IMR-90 (cell line): Measurements from ENCODE around the gene SF3A1. TPM values are rescaled to one million over a fixed set of nuclear protein-coding genes. Genes with fewer than 3 reads are reported as not detected.

Experiments used
- ATAC-seq: fragments of 200-7000 bp; cut with Tn5 transposase; 2 replicates; pipeline ENCODE4 v1.9.1; 2020; ENCODE audit warnings: low read depth, mild to moderate bottlenecking, moderate library complexity
- BruUV-seq: library from RNA; stranded (reverse); fragments of 400-500 nt; replicated peaks from 2 replicates; lab custom pipeline; 2021; lab: Mats Ljungman, UMichigan
- CTCF ChIA-PET: fragments of 300-600 bp; formaldehyde crosslinking; extraction: SDS; loops from one replicate; lab custom pipeline; 2021; ENCODE audit warnings: antibody characterized with exemption; lab: Yijun Ruan, JAX
- POLR2A ChIA-PET: fragments of 300-600 bp; sonication (Branson Sonifier 250); formaldehyde crosslinking; loops from one replicate; lab custom pipeline; 2022; ENCODE audit warnings: antibody characterized with exemption; ENCODE audit not compliant: unreplicated experiment; lab: Charles Lee
- DNase-seq: peaks from one replicate; pipeline ENCODE4 v3.0.0; 2013
- H2AFZ ChIP-seq: replicated peaks from 2 replicates; pipeline ENCODE3; 2013; ENCODE audit warnings: low read length, mild to moderate bottlenecking; ENCODE audit not compliant: poor library complexity
- H2AK5ac ChIP-seq: 2 replicates; pipeline ENCODE4 v1.6.1; 2013; ENCODE audit warnings: low read depth, low read length, inconsistent platforms
- H2AK9ac ChIP-seq: replicated peaks from 2 replicates; pipeline ENCODE3; 2013; ENCODE audit warnings: mild to moderate bottlenecking, low read depth, low read length, moderate library complexity; ENCODE audit not compliant: poor library complexity
- H2BK120ac ChIP-seq: 2 replicates; pipeline ENCODE4 v1.6.1; 2013; ENCODE audit warnings: low read depth, low read length, inconsistent platforms
- H2BK15ac ChIP-seq: 3 replicates; pipeline ENCODE4 v1.6.1; 2013; ENCODE audit warnings: low read depth, low read length, inconsistent platforms
- H2BK20ac ChIP-seq: 2 replicates; pipeline ENCODE4 v1.6.1; 2013; ENCODE audit warnings: low read depth, mild to moderate bottlenecking, inconsistent platforms, low read length, moderate library complexity
- H2BK5ac ChIP-seq: 2 replicates; pipeline ENCODE4 v1.6.1; 2013; ENCODE audit warnings: mild to moderate bottlenecking, low read depth, low read length, inconsistent platforms; ENCODE audit not compliant: poor library complexity, severe bottlenecking
- H3K14ac ChIP-seq: replicated peaks from 2 replicates; pipeline ENCODE4 v1.6.1; 2013; ENCODE audit warnings: low read depth, low read length, inconsistent platforms
- H3K18ac ChIP-seq: 2 replicates; pipeline ENCODE4 v1.6.1; 2013; ENCODE audit warnings: low read depth, low read length, control low read depth
- H3K23ac ChIP-seq: 2 replicates; pipeline ENCODE4 v1.6.1; 2013; ENCODE audit warnings: low read depth, low read length, inconsistent platforms
- H3K27ac ChIP-seq: 2 replicates; pipeline ENCODE4 v1.5.1; 2013; ENCODE audit warnings: mild to moderate bottlenecking, control low read depth, low read length; ENCODE audit not compliant: insufficient read depth
- H3K27me3 ChIP-seq: 2 replicates; pipeline ENCODE4 v1.6.1; 2013; ENCODE audit warnings: low read length; ENCODE audit not compliant: control insufficient read depth, insufficient read depth
- H3K36me3 ChIP-seq: 2 replicates; pipeline ENCODE4 v1.6.1; 2013; ENCODE audit warnings: low read length, mixed read lengths; ENCODE audit not compliant: control insufficient read depth, insufficient read depth
- H3K4ac ChIP-seq: 2 replicates; pipeline ENCODE4 v1.6.1; 2013; ENCODE audit warnings: low read depth, low read length, inconsistent platforms
- H3K4me1 ChIP-seq: 2 replicates; pipeline ENCODE4 v1.6.1; 2013; ENCODE audit warnings: low read length, mixed read lengths; ENCODE audit not compliant: control insufficient read depth, insufficient read depth
- H3K4me2 ChIP-seq: 2 replicates; pipeline ENCODE4 v1.6.1; 2013; ENCODE audit warnings: low read depth, mild to moderate bottlenecking, control low read depth, low read length, moderate library complexity
- H3K4me3 ChIP-seq: 2 replicates; pipeline ENCODE4 v1.5.1; 2013; ENCODE audit warnings: low read depth, mild to moderate bottlenecking, control low read depth, low read length, moderate library complexity; ENCODE audit not compliant: insufficient read depth
- H3K56ac ChIP-seq: 2 replicates; pipeline ENCODE4 v1.6.1; 2013; ENCODE audit warnings: low read length, inconsistent platforms; ENCODE audit not compliant: insufficient read depth; ENCODE audit errors: extremely low read depth
- H3K79me1 ChIP-seq, 2 experiments: 2 replicates each; pipeline ENCODE4 v1.6.1; 2013; ENCODE audit warnings: low read length in 2 of 2, inconsistent platforms in 1 of 2, low read depth in 1 of 2
- H3K9ac ChIP-seq: 2 replicates; pipeline ENCODE4 v1.6.1; 2013; ENCODE audit warnings: low read depth, low read length, control low read depth
- H3K9me1 ChIP-seq: 2 replicates; pipeline ENCODE4 v1.6.1; 2013; ENCODE audit warnings: low read length, inconsistent platforms; ENCODE audit not compliant: insufficient read depth
- H3K9me3 ChIP-seq: 2 replicates; pipeline ENCODE4 v1.6.1; 2013; ENCODE audit warnings: low read length; ENCODE audit not compliant: control insufficient read depth, insufficient read depth
- H4K20me1 ChIP-seq: 2 replicates; pipeline ENCODE4 v1.6.1; 2013; ENCODE audit warnings: low read length, inconsistent platforms; ENCODE audit not compliant: insufficient read depth
- H4K5ac ChIP-seq: 2 replicates; pipeline ENCODE4 v1.6.1; 2013; ENCODE audit warnings: mild to moderate bottlenecking, low read depth, low read length, control low read depth
- H4K8ac ChIP-seq, 2 experiments: 2 replicates each; pipeline ENCODE4 v1.6.1; 2013; ENCODE audit warnings: low read depth in 2 of 2, low read length in 2 of 2, control low read depth in 1 of 2, inconsistent platforms in 1 of 2
- H4K91ac ChIP-seq: 2 replicates; pipeline ENCODE4 v1.6.1; 2013; ENCODE audit warnings: low read depth, low read length, inconsistent platforms; ENCODE audit not compliant: insufficient read depth
- BHLHE40 ChIP-seq: fragments of 150-350 bp; IDR thresholded peaks from 2 replicates; pipeline ENCODE4 v1.6.1; 2016; ENCODE audit warnings: mild to moderate bottlenecking, low read depth, low read length
- CEBPB ChIP-seq: IDR thresholded peaks from 2 replicates; pipeline ENCODE4 v1.6.1; 2012; ENCODE audit warnings: low read depth, low read length, improper control_type of control experiment
- CHD1 ChIP-seq: IDR thresholded peaks from 2 replicates; pipeline ENCODE4 v1.6.1; 2012; ENCODE audit warnings: low read depth, low read length, improper control_type of control experiment
- FOS ChIP-seq: fragments of 150-350 bp; IDR thresholded peaks from 2 replicates; pipeline ENCODE4 v1.6.1; 2016; ENCODE audit warnings: low read depth, low read length
- MAFK ChIP-seq: IDR thresholded peaks from 2 replicates; pipeline ENCODE4 v1.6.1; 2012; ENCODE audit warnings: low read depth, low read length, improper control_type of control experiment
- MAZ ChIP-seq: IDR thresholded peaks from 2 replicates; pipeline ENCODE4 v1.6.1; 2012; ENCODE audit warnings: low read depth, mild to moderate bottlenecking, low read length, improper control_type of control experiment, moderate library complexity, borderline replicate concordance
- MXI1 ChIP-seq: IDR thresholded peaks from 2 replicates; pipeline ENCODE4 v1.6.1; 2012; ENCODE audit warnings: low read depth, mild to moderate bottlenecking, low read length, moderate library complexity, borderline replicate concordance
- NFE2L2 ChIP-seq: fragments of 150-350 bp; IDR thresholded peaks from 2 replicates; pipeline ENCODE4 v1.6.1; 2016; ENCODE audit warnings: low read depth, mild to moderate bottlenecking, low read length
- POLR2A ChIP-seq: IDR thresholded peaks from 2 replicates; pipeline ENCODE4 v1.6.1; 2012; ENCODE audit warnings: mild to moderate bottlenecking, low read depth, low read length
- RAD21 ChIP-seq: IDR thresholded peaks from 2 replicates; pipeline ENCODE4 v1.6.1; 2012; ENCODE audit warnings: low read length, improper control_type of control experiment
- RCOR1 ChIP-seq: IDR thresholded peaks from 2 replicates; pipeline ENCODE4 v1.6.1; 2012; ENCODE audit warnings: mild to moderate bottlenecking, low read length, improper control_type of control experiment; ENCODE audit not compliant: insufficient replicate concordance
- RFX5 ChIP-seq: IDR thresholded peaks from 2 replicates; pipeline ENCODE4 v1.8.0; 2012; ENCODE audit warnings: low read depth, mild to moderate bottlenecking, low read length, moderate library complexity
- SMC3 ChIP-seq: fragments of 150-350 bp; IDR thresholded peaks from 2 replicates; pipeline ENCODE4 v1.6.1; 2016; ENCODE audit warnings: low read depth, mild to moderate bottlenecking, antibody characterized with exemption, low read length, moderate library complexity
- WGBS, 2 experiments: methylation state at CpG; one replicate each; pipeline versions ENCODE4 v1.1.5 to v1.1.7; 2013; ENCODE audit warnings: missing lambda C conversion rate in 2 of 2; ENCODE audit not compliant: insufficient read length in 1 of 2; ENCODE audit errors: extremely low coverage in 2 of 2; 5-methylcytosine and 5-hydroxymethylcytosine counted together
- dilution Hi-C: fragments of 300-500 bp; cut with HindIII; formaldehyde crosslinking; loops from one replicate; pipeline ENCODE4 v1.14.3; 2018; ENCODE audit warnings: low sequenced_read_pairs; ENCODE audit not compliant: unreplicated experiment
- in situ Hi-C: fragments of 300-500 bp; cut with MboI; formaldehyde crosslinking; loops from 3 replicates; pipeline ENCODE4 v1.14.3; 2019; ENCODE audit warnings: low sequenced_read_pairs, inconsistent platforms, mixed read lengths
- intact Hi-C: fragments of 100-400 bp; cut with micrococcal nuclease; formaldehyde crosslinking; loops from 2 replicates; pipeline ENCODE4 v1.10.0; 2022
- polyA plus RNA-seq, 3 experiments: library from polyadenylated mRNA; depleted of rRNA; stranded (reverse); fragments of >200 nt; gene quantifications; 2 replicates each; pipeline ENCODE4 v1.2.3, GENCODE V29; 2012; ENCODE audit warnings: low replicate concordance in 1 of 3
- total RNA-seq: library from RNA; depleted of rRNA; stranded (reverse); fragments of >200 nt; gene quantifications from 2 replicates; pipeline ENCODE4 v1.2.3, GENCODE V29; 2012
- TF ChIP-seq, protein P1 (sequence below): fragments of 150-350 bp; IDR thresholded peaks from 2 replicates; pipeline ENCODE4 v1.6.1; 2017; ENCODE audit warnings: mild to moderate bottlenecking, antibody characterized with exemption, low read length, low read depth
- TF ChIP-seq, protein P2 (sequence below): fragments of 150-350 bp; IDR thresholded peaks from 2 replicates; pipeline ENCODE4 v1.6.1; 2016; ENCODE audit warnings: low read depth, mild to moderate bottlenecking, low read length, moderate library complexity, borderline replicate concordance
- TF ChIP-seq, protein P3 (sequence below): conservative IDR thresholded peaks from 2 replicates; pipeline ENCODE4 v1.5.1; 2012; ENCODE audit warnings: mild to moderate bottlenecking, low read depth, low read length, improper control_type of control experiment

The SF3A1 gene
- total and polyA plus RNA-seq, 2 of the 4 experiments (the other 2 are of a cell fraction), result 36.9 to 67.2 TPM

DNA sequence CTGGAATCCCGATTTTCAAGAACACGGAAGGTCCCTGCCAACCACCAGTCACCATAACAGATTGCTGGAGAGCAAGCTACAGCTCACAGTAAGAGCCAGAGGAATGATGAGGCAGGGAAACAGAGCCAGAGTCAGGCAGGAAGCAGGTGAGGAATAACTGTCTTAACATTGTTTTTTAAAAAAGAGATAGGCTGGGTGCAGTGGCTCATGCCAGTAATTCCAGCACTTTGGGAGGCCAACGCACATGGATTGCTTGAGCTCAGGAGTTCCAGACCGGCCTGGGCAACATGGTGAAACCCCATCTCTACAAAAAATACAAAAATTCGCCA is 53.9 kb downstream of the SF3A1 start:
- H4K8ac ChIP-seq, result no peak overlapping the region
- no peak overlapping the region for H3K23ac ChIP-seq
- H2BK15ac ChIP-seq, result no peak overlapping the region
- H3K14ac ChIP-seq, result no peak overlapping the region
- no peaks in the 10 kb centered on the region for H3K27me3 ChIP-seq
- H3K9me1 ChIP-seq, result peaks cover 20% of the 10 kb centered on the region
- ATAC-seq, result no peak
- no TSS peak for BruUV-seq
- intact Hi-C loops, result no loop called here
- WGBS, 2 experiments, result no CpG with 5 or more reads among the region's 5 CpGs
- H3K4me3 ChIP-seq, result no peak overlapping the region
- peaks cover 51% of the 10 kb centered on the region for H3K36me3 ChIP-seq
- no peak for TF ChIP-seq MXI1
- TF ChIP-seq CHD1, result no peak
- TF ChIP-seq NFE2L2, result no peak
- TF ChIP-seq, protein P1, sequence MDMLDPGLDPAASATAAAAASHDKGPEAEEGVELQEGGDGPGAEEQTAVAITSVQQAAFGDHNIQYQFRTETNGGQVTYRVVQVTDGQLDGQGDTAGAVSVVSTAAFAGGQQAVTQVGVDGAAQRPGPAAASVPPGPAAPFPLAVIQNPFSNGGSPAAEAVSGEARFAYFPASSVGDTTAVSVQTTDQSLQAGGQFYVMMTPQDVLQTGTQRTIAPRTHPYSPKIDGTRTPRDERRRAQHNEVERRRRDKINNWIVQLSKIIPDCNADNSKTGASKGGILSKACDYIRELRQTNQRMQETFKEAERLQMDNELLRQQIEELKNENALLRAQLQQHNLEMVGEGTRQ, result no peak
- TF ChIP-seq RFX5, result no peak
- TF ChIP-seq BHLHE40, result no peak
- TF ChIP-seq FOS, result no peak
- TF ChIP-seq CEBPB, result no peak
- no peak for TF ChIP-seq MAZ
- no peak for TF ChIP-seq RCOR1
- no peak for TF ChIP-seq MAFK
- TF ChIP-seq, protein P2, sequence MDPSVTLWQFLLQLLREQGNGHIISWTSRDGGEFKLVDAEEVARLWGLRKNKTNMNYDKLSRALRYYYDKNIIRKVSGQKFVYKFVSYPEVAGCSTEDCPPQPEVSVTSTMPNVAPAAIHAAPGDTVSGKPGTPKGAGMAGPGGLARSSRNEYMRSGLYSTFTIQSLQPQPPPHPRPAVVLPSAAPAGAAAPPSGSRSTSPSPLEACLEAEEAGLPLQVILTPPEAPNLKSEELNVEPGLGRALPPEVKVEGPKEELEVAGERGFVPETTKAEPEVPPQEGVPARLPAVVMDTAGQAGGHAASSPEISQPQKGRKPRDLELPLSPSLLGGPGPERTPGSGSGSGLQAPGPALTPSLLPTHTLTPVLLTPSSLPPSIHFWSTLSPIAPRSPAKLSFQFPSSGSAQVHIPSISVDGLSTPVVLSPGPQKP, result no peak
- no peak for TF ChIP-seq SMC3
- no peak for TF ChIP-seq RAD21
- TF ChIP-seq POLR2A, result no peak
- TF ChIP-seq, protein P3, sequence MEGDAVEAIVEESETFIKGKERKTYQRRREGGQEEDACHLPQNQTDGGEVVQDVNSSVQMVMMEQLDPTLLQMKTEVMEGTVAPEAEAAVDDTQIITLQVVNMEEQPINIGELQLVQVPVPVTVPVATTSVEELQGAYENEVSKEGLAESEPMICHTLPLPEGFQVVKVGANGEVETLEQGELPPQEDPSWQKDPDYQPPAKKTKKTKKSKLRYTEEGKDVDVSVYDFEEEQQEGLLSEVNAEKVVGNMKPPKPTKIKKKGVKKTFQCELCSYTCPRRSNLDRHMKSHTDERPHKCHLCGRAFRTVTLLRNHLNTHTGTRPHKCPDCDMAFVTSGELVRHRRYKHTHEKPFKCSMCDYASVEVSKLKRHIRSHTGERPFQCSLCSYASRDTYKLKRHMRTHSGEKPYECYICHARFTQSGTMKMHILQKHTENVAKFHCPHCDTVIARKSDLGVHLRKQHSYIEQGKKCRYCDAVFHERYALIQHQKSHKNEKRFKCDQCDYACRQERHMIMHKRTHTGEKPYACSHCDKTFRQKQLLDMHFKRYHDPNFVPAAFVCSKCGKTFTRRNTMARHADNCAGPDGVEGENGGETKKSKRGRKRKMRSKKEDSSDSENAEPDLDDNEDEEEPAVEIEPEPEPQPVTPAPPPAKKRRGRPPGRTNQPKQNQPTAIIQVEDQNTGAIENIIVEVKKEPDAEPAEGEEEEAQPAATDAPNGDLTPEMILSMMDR, result no peak
- no peak overlapping the region for H3K56ac ChIP-seq
- peaks cover 48% of the 10 kb centered on the region for H4K20me1 ChIP-seq
- H3K4ac ChIP-seq, result no peak overlapping the region
- no peak overlapping the region for H3K4me2 ChIP-seq
- ChIA-PET POLR2A (no interaction called here), CTCF (no interaction called here)
- no peak overlapping the region for H2BK20ac ChIP-seq
- H3K9me3 ChIP-seq, result no peaks in the 10 kb centered on the region
- no peak overlapping the region for H4K91ac ChIP-seq
- H2BK5ac ChIP-seq, result no peak overlapping the region
- H2BK120ac ChIP-seq, result no peak overlapping the region
- no peak overlapping the region for H3K9ac ChIP-seq
- dilution Hi-C loops, result no loop called here
- H3K4me1 ChIP-seq, result peaks cover 13% of the 10 kb centered on the region
- peaks cover 58 to 70% of the 10 kb centered on the region in 2 experiments for H3K79me1 ChIP-seq
- no peak overlapping the region for H4K5ac ChIP-seq
- no peak overlapping the region for H2AK9ac ChIP-seq
- H2AFZ ChIP-seq, result no peak overlapping the region
- no peak overlapping the region for H3K18ac ChIP-seq
- no peak for DNase-seq
- no peak overlapping the region for H2AK5ac ChIP-seq
- in situ Hi-C loops, result no loop called here
- no peak overlapping the region for H3K27ac ChIP-seq
